ENCODE measurements around the gene NBEA. TPM values are rescaled to one million over a fixed set of nuclear protein-coding genes. Genes with fewer than 3 reads are reported as not detected.

Gene NBEA
- total RNA-seq, 3 donors from 2014 or later (not counting 1 experiment from before 2014, with no cell fraction given) = 0.27 to 0.66 (median 0.33) TPM

DNA sequence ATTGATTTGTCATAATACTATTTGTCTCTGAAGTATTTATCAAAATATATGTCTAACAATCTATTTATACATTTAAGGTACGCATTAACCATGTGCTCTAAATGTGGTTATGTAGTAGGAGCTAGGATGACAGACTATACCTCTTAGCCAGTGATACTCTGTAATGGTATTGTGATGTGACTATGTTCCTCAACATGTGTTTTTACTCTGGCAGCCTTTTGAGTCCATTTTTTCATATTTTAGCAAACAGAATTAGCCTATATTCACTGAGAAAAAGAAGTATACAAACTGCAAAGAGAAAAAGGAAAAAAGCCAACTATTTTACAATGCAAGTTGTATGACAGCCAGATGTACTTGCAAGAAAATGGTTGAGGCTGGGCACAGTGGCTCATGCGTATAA, 507.8 kb downstream of the NBEA start:
- H3K4me1 Mint-ChIP-seq = no peaks in the 10 kb centered on the region
- no peaks in the 10 kb centered on the region for H3K4me1 ChIP-seq (ENCODE audit: control insufficient read depth, insufficient read depth, low read length)
- TF ChIP-seq CTCF (IDR thresholded peaks at IDR 0.05) = no peak
- DNase-seq (no peak), ATAC-seq (no peak)
- H3K36me3 Mint-ChIP-seq = no peaks in the 10 kb centered on the region
- no peak overlapping the region for H3K4me3 Mint-ChIP-seq
- no peak overlapping the region for H3K27ac Mint-ChIP-seq
- intact Hi-C loops (cut with micrococcal nuclease) = no loop called here
- no peaks in the 10 kb centered on the region for H3K36me3 ChIP-seq (ENCODE audit: control insufficient read depth, insufficient read depth, low read length)
- H3K9me3 Mint-ChIP-seq = no peaks in the 10 kb centered on the region
- no peaks in the 10 kb centered on the region for H3K27me3 Mint-ChIP-seq (ENCODE audit: low read depth in 2 of 2)
- H3K27me3 ChIP-seq (ENCODE audit: control insufficient read depth, insufficient read depth, low read length) = no peaks in the 10 kb centered on the region
- 100% methylated on average over 1 of the region's 2 CpGs for WGBS (ENCODE audit: insufficient coverage)
- no peak overlapping the region for H3K27ac ChIP-seq (ENCODE audit: low read length)
- H3K9me3 ChIP-seq (ENCODE audit: control insufficient read depth, insufficient read depth, low read length) = no peaks in the 10 kb centered on the region
- no peak overlapping the region for H3K4me3 ChIP-seq (ENCODE audit: low read length)

DNA sequence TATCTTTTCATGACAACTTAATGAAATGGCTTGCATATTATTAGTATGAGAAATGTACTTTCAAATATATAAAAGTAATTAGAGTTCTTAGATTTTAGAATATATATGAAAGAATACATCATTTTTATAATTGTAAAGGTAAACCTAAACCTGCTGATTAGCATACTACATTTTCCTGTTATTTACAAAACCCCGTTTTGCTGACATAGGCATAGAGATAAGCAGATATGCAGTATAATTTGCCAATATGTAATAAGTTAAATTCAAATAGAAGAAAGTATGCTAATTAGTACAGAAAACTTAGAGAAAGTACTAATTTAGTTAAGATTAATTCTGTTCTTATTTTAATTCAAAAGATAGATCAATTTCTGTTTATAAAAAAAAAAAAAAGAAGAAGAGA, 513.0 kb downstream of the NBEA start:
- WGBS (ENCODE audit: insufficient coverage) = no CpG with 5 or more reads among the region's 1 CpG
- Histone ChIP-seq H3K4me3 (ENCODE audit: low read length) (no peak overlapping the region), H3K9me3 (ENCODE audit: control insufficient read depth, insufficient read depth, low read length) (no peaks in the 10 kb centered on the region), H3K27me3 (ENCODE audit: control insufficient read depth, insufficient read depth, low read length) (no peaks in the 10 kb centered on the region), H3K36me3 (ENCODE audit: control insufficient read depth, insufficient read depth, low read length) (no peaks in the 10 kb centered on the region), H3K4me1 (ENCODE audit: control insufficient read depth, insufficient read depth, low read length) (no peaks in the 10 kb centered on the region), H3K27ac (ENCODE audit: low read length) (no peak overlapping the region)
- no peak for DNase-seq
- no peaks in the 10 kb centered on the region for H3K9me3 Mint-ChIP-seq
- H3K27me3 Mint-ChIP-seq (ENCODE audit: low read depth in 2 of 2) = no peaks in the 10 kb centered on the region
- H3K27ac Mint-ChIP-seq = no peak overlapping the region
- no peak for TF ChIP-seq CTCF (IDR thresholded peaks at IDR 0.05)
- H3K36me3 Mint-ChIP-seq = no peaks in the 10 kb centered on the region
- ATAC-seq = no peak
- no peak overlapping the region for H3K4me3 Mint-ChIP-seq
- H3K4me1 Mint-ChIP-seq = no peaks in the 10 kb centered on the region
- intact Hi-C loops (cut with micrococcal nuclease) = no loop called here

GRCh38 chr13:35457258-35457657, 515.2 kb downstream of the NBEA start:
- no peak overlapping the region for H3K4me3 Mint-ChIP-seq
- no peak overlapping the region for H3K27ac Mint-ChIP-seq
- H3K27ac ChIP-seq (ENCODE audit: low read length) = no peak overlapping the region
- H3K9me3 Mint-ChIP-seq = peaks cover 0 to 2% of the 10 kb centered on the region in 2 donors
- H3K4me3 ChIP-seq (ENCODE audit: low read length) = no peak overlapping the region
- no peaks in the 10 kb centered on the region for H3K36me3 ChIP-seq (ENCODE audit: control insufficient read depth, insufficient read depth, low read length)
- H3K4me1 ChIP-seq (ENCODE audit: control insufficient read depth, insufficient read depth, low read length) = no peaks in the 10 kb centered on the region
- 100% methylated on average over 3 of the region's 3 CpGs for WGBS (ENCODE audit: insufficient coverage)
- no peaks in the 10 kb centered on the region for H3K27me3 ChIP-seq (ENCODE audit: control insufficient read depth, insufficient read depth, low read length)
- TF ChIP-seq CTCF (IDR thresholded peaks at IDR 0.05) = no peak
- H3K27me3 Mint-ChIP-seq (ENCODE audit: low read depth in 2 of 2) = peaks cover 1 to 9% of the 10 kb centered on the region in 2 donors
- intact Hi-C loops (cut with micrococcal nuclease) = no loop called here
- no peaks in the 10 kb centered on the region for H3K9me3 ChIP-seq (ENCODE audit: control insufficient read depth, insufficient read depth, low read length)
- no peak for ATAC-seq
- no peaks in the 10 kb centered on the region for H3K36me3 Mint-ChIP-seq
- DNase-seq = no peak
- no peaks in the 10 kb centered on the region for H3K4me1 Mint-ChIP-seq

DNA sequence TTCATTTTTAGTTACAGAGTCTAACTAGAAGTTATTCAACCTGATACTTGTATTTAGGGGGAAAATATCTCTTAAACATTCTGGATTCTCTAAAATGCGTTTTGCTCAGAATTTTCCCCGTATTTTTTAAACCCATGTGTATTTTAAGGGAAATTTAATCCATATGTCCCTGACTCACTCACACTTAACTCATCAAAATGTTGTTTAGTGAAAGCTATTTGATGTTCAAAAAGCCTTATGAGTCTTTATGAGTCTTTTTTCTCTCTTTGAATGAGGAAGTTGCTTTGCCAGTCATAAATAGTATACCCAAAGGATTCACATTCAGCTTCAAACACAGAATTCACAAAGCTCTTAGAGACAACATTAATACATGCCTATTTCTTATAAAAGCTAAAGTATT, 518.0 kb downstream of the NBEA start:
- Mint-ChIP-seq H3K36me3 (no peaks in the 10 kb centered on the region), H3K4me3 (no peak overlapping the region), H3K27ac (no peak overlapping the region), H3K9me3 (peaks cover 0 to 2% of the 10 kb centered on the region in 2 donors), H3K4me1 (no peaks in the 10 kb centered on the region), H3K27me3 (ENCODE audit: low read depth in 2 of 2) (peaks cover 8 to 13% of the 10 kb centered on the region in 2 donors)
- Histone ChIP-seq H3K36me3 (ENCODE audit: control insufficient read depth, insufficient read depth, low read length) (no peaks in the 10 kb centered on the region), H3K27me3 (ENCODE audit: control insufficient read depth, insufficient read depth, low read length) (no peaks in the 10 kb centered on the region), H3K4me3 (ENCODE audit: low read length) (no peak overlapping the region), H3K9me3 (ENCODE audit: control insufficient read depth, insufficient read depth, low read length) (no peaks in the 10 kb centered on the region), H3K4me1 (ENCODE audit: control insufficient read depth, insufficient read depth, low read length) (no peaks in the 10 kb centered on the region), H3K27ac (ENCODE audit: low read length) (no peak overlapping the region)
- WGBS (ENCODE audit: insufficient coverage) = no CpG with 5 or more reads among the region's 2 CpGs
- intact Hi-C loops (cut with micrococcal nuclease) = no loop called here
- no peak for TF ChIP-seq CTCF (IDR thresholded peaks at IDR 0.05)
- no peak for ATAC-seq
- DNase-seq = no peak

All from natural killer cell (primary cell).